Caki2 (cell line): ENCODE results near the gene GUCY2F. TPM values are rescaled to one million over a fixed set of nuclear protein-coding genes. Genes with fewer than 3 reads are reported as not detected.

Experiments used
- DNase-seq: peaks from one replicate; pipeline ENCODE4 v3.0.0-alpha.2; 2015; ENCODE audit warnings: low read depth
- in situ Hi-C: cut with HindIII; loops from 2 replicates; pipeline ENCODE4 v1.10.0; 2016; ENCODE audit warnings: low sequenced_read_pairs, low pct_unique_long_range_greater_than_20kb, mixed read lengths
- total RNA-seq: library from RNA; depleted of rRNA; stranded (reverse); fragments of >200 nt; shearing (Covaris generic); gene quantifications from 2 replicates; pipeline ENCODE4 v1.2.3, GENCODE V29; 2014; ENCODE audit warnings: low replicate concordance

GUCY2F gene
- total RNA-seq, 1 experiment from 2014 or later = not detected

GRCh38 chrX:109403922-109404321 lies 78.0 kb downstream of the GUCY2F start:
- no peak for DNase-seq
- in situ Hi-C loops = no loop called here

DNA sequence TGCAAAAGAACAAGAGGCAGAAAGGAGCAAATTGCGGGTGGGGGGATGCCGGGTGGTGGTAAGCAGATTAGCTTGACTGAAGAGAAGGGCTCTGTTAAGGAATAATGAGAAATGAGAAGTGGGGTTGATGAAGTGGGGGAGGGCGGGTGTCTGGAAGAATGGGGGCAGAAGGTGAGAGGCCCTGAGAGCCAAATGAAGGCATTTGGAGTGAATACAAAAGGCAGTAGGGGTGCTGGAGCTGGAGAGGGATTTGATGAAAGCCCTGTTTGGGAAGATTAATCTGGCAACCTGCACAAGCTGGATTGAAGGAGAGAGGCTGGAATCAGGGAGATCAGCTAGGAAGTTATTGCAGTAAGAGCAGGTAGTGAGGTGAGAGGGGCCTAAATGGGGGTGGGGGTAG lies 82.1 kb downstream of the GUCY2F start:
- in situ Hi-C loops = no loop called here

DNA sequence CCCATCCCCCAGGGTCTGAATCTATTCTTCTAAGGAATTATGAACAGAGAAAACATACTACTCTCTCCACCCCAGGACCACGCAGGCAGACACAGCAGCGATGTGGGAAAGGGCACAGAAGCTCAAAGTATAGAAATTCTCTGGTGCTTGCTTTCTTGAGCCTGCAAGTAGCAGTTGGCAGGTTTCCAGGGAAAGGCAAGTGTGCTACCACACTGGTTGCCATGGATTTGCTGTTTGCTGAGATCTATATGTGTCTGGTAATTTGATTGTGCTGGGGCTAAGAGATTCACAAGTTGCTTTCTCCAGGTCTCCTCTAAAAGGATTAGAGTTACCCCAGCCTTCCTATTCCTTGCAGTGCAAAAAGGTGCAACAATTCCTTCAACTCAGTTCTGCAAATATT lies 83.1 kb downstream of the GUCY2F start:
- DNase-seq = no peak
- in situ Hi-C loops = no loop called here

More for the DNA sequence above, 82.1 kb downstream of the GUCY2F start:
- no peak for DNase-seq

DNA sequence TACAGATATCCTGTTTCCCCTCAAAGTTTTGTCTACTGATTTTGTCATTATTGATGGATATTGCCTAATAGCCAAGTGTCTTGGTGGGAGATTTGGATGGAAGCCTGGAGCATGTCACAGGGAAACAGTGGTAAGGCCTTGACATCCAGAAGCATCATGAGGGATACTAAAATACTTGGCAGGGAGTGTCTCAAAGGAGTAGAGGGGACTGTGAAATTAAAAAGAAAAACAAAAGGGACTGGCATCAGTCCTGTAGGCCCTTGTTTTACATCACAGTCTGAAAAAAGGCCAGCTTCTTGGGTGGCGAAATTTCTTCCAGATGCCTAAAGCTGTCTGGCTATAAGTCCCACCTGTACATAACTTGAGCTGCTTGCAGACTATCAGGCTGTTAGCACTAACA lies 83.8 kb downstream of the GUCY2F start:
- in situ Hi-C loops = no loop called here
- DNase-seq = no peak

- DNase-seq = no peak
- in situ Hi-C loops = no loop called here
These were observed 88.0 kb downstream of the GUCY2F start for GRCh38 chrX:109393859-109394258.

DNA sequence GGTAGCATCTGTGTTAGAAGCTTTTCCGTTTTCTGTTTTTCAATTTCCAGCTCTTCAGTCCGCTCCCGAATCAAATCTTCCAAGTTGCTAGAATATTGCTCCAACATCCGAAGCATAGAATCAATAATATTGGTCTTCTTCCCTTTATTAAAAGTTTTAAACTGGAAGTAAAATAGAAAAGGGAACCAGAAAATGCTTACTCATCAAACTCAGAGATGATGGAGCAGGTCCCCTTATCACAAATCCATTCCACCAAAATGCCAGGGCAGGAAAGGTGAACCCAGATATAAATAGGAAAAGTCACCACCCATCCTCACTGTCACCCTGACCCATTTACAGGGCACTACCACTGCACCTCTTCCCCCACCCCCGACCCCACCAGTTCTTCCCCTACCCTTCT lies 89.0 kb downstream of the GUCY2F start:
- no peak for DNase-seq
- in situ Hi-C loops = no loop called here

DNA sequence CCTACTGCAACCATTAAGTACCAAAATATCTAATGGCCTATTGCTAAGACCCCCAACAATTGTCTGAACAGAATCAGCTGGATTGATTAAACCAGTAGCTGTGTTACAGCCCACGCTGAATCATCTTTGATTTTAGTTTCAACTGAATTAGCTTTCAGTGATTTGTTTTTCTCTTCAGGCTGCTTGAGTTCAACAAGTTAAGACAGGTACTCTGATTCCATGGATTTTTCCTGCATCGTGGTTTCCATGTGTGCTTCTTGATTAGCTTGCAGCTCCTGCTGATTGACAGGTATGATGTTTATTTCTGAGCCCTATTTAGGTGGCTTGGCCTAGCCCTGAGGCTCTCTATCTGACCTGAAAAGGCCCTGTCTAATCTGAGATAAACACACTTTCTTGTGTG lies 91.3 kb downstream of the GUCY2F start:
- in situ Hi-C loops = no loop called here
- no peak for DNase-seq

- in situ Hi-C loops = no loop called here
- no peak for DNase-seq
These were observed 92.0 kb downstream of the GUCY2F start for GRCh38 chrX:109389917-109390316.

DNA sequence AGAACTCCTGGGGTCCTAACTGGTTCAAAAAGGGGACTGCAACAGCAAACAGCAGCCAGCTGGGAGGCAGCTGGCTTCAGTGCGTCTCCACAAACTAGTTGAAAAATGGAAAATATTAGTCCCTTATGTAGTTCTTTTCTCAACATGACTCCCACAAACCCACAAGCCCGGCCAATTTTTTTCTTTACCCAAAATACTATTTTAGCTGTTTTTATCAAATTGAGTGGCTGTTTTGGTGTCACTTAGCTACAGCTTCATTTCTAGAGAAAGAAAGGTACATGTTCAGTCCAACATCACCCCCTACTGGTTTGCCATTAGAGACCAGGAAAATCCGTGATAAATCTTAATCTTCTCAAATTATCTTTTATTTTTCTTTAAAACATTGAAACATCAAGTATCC lies 97.2 kb downstream of the GUCY2F start:
- no peak for DNase-seq
- in situ Hi-C loops = no loop called here

- no peak for DNase-seq
- in situ Hi-C loops = no loop called here
These were observed 99.6 kb downstream of the GUCY2F start for GRCh38 chrX:109382332-109382731.

DNA sequence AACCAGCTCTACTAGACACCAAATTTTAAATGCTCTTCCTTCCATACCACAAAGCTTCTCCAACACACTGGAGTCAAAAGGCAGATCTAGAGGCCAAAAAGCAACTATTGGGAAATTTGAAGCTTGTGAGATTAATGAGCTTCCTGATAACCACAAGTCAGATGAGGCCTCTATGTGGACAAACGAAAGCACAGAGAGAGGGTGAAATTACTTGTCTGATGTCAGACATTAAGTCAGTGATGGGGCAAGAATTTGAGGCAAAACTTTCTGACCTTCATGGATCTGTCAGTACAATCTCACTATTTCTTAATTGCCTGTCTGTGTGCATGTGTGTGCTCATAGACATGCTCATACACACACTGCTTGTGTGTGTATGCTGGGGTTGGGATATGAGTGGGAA lies 103.6 kb downstream of the GUCY2F start:
- in situ Hi-C loops = no loop called here
- DNase-seq = no peak

- DNase-seq = no peak
- in situ Hi-C loops = no loop called here
These were observed 107.5 kb downstream of the GUCY2F start for GRCh38 chrX:109374262-109374960.

- in situ Hi-C loops = no loop called here
- DNase-seq = no peak
These were observed 108.4 kb downstream of the GUCY2F start for GRCh38 chrX:109373468-109373867.

DNA sequence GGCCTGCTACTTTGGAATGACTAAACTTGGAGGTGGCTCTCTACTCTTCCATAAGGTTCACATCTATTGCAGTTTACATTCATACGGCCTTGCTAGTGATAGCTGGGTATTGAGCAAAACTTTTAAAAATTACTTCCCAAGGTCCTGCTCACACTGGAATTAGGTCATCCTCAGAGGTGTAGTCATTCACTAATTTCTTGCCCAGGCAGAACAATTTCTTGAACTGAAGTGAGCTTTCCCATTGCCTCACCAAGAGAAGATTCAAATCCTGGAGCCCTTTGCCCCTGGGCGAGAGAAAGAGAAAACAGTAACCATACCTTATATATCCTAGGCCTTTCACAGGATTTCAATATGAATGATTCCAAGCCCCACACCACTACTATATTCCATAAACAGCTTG lies 109.2 kb downstream of the GUCY2F start:
- in situ Hi-C loops = no loop called here
- DNase-seq = no peak

- DNase-seq = no peak
- in situ Hi-C loops = no loop called here
These were observed 109.6 kb downstream of the GUCY2F start for GRCh38 chrX:109372291-109372690.

DNA sequence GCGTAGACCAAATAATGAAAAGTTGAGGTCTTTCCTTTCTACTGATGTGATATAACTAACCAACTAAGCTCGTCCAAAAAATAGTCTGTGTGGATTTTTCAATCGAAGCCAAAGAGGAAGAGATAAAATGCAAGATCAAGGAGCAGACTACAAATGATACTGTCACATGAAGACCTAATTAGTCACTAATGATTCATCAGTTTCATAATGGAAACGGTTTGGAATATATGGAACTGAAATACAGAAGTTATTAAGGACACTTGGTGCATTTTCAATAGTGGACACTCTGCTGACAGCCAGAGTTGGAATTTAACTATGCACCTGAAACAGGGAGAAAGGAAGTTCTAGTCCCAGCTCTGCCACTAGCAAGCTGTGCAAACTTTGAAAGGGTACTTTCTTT lies 119.8 kb downstream of the GUCY2F start:
- in situ Hi-C loops = no loop called here
- DNase-seq = no peak

DNA sequence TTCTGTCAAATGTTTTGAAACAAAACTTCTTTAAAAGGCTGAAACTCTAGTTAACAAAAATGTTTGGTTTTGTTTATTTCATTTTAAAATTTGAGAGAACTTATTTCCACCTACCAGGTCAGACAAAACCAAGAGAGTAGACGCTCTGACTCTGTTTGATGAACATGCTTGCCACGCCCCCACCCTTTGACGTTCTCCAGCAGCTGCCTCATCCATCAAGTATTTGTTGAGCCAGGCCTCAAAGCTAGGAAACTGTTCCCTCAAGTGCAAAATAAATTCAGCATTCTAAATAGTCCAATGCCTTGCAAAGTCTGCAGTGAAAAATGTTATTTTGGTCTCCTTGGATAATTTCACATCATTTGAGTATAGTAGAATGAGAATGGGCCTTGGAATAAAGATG lies 121.6 kb downstream of the GUCY2F start:
- no peak for DNase-seq
- in situ Hi-C loops = no loop called here

- in situ Hi-C loops = no loop called here
- no peak for DNase-seq
These were observed 124.2 kb downstream of the GUCY2F start for GRCh38 chrX:109357706-109358105.

DNA sequence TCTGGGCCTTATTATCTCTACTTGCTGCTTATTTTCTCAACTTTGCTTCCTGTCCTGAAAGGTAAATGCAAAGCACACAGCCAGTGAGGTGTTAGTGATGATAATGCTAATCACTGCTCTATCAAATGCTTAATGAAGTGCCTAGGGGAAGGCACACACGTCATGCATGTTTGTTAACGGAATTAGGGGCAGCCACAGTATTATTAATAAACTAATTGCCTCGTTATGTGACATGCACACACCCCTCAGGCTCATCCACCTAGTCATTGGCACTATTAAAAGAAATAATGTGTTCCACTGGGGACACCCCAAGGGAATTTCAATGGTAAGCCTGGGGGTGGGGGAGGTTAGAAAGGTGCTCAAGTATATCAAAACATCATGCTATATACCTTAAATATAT lies 125.2 kb downstream of the GUCY2F start:
- in situ Hi-C loops = no loop called here

DNA sequence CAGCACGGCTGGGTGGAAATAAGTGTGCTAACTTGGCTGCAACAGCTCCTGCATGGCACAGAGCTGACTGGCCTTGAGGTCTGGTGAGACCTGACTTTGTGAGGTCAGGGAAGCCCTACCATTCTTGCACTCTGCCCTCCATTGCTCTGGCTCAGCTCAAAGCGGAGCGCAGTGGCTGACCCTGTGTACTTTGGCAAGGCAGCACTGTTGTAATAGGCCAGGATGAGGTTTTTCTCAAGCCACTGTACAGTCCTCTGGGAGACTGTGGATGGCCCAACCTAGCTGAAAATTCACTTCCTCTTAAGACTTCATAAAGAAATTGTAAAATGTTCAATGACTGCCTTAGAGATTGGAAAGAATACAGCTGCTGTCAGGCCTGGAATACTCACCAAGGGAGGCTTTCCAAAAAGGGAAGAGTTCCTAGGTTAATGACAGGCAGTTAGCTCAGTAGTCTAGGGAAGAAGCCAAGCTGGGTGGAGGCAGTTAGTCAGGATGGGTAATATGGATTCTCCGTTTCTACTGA lies 129.8 kb downstream of the GUCY2F start:
- in situ Hi-C loops = no loop called here
- no peak for DNase-seq

More for the DNA sequence above, 125.2 kb downstream of the GUCY2F start:
- no peak for DNase-seq
